ENCODE data around the gene CA5A.
"Not testable (repeated sequence)": the region's sequence is repeated elsewhere in the genome, so short reads cannot be mapped to it uniquely, and the experiment has no call there.

CA5A gene

GRCh38 chr16:87936375-87937230, at the start of gene CA5A:
TSS of gene CA5A (minus strand) at chr16:87936529. CDS start at chr16:87936450, 79 bp downstream.
- no peak for DNase-seq (ENCODE audit: low read depth)

- not testable (repeated sequence) for DNase-seq (ENCODE audit: low read depth)
These were observed 49.2 kb upstream of the CA5A start for GRCh38 chr16:87985493-87985892.

GRCh38 chr16:87984632-87985267, 48.4 kb upstream of the CA5A start:
- no peak for DNase-seq (ENCODE audit: low read depth)

GRCh38 chr16:87984180-87984579, 47.9 kb upstream of the CA5A start:
- not testable (repeated sequence) for DNase-seq (ENCODE audit: low read depth)

- DNase-seq (ENCODE audit: low read depth), result not testable (repeated sequence)
These were observed 47.4 kb upstream of the CA5A start for GRCh38 chr16:87983737-87984097.

GRCh38 chr16:87983072-87983736, 46.9 kb upstream of the CA5A start:
- not testable (repeated sequence) for DNase-seq (ENCODE audit: low read depth)

- no peak for DNase-seq (ENCODE audit: low read depth)
These were observed 46.3 kb upstream of the CA5A start for GRCh38 chr16:87982581-87983041.

- DNase-seq (ENCODE audit: low read depth), result not testable (repeated sequence)
These were observed 45.0 kb upstream of the CA5A start for GRCh38 chr16:87981376-87981775.

- DNase-seq (ENCODE audit: low read depth), result not testable (repeated sequence)
These were observed 43.7 kb upstream of the CA5A start for GRCh38 chr16:87979911-87980630.

- no peak for DNase-seq (ENCODE audit: low read depth)
These were observed 43.0 kb upstream of the CA5A start for GRCh38 chr16:87979352-87979751.

GRCh38 chr16:87978127-87978526, 41.8 kb upstream of the CA5A start:
- no peak for DNase-seq (ENCODE audit: low read depth)

- DNase-seq (ENCODE audit: low read depth), result no peak
These were observed 40.3 kb upstream of the CA5A start for GRCh38 chr16:87976665-87977064.

- DNase-seq (ENCODE audit: low read depth), result no peak
These were observed 37.8 kb upstream of the CA5A start for GRCh38 chr16:87974178-87974577.

- no peak for DNase-seq (ENCODE audit: low read depth)
These were observed 37.4 kb upstream of the CA5A start for GRCh38 chr16:87973717-87974116.

- DNase-seq (ENCODE audit: low read depth), result no peak
These were observed 35.6 kb upstream of the CA5A start for GRCh38 chr16:87971933-87972332.

- DNase-seq (ENCODE audit: low read depth), result no peak
These were observed 33.9 kb upstream of the CA5A start for GRCh38 chr16:87970186-87970585.

GRCh38 chr16:87968541-87968940, 32.2 kb upstream of the CA5A start:
- DNase-seq (ENCODE audit: low read depth), result no peak

GRCh38 chr16:87966685-87967185, 30.4 kb upstream of the CA5A start:
- no peak for DNase-seq (ENCODE audit: low read depth)

- DNase-seq (ENCODE audit: low read depth), result no peak
These were observed 29.8 kb upstream of the CA5A start for GRCh38 chr16:87966064-87966645.

GRCh38 chr16:87965417-87965816, 29.1 kb upstream of the CA5A start:
- DNase-seq (ENCODE audit: low read depth), result no peak

GRCh38 chr16:87964049-87964659, 27.8 kb upstream of the CA5A start:
- DNase-seq (ENCODE audit: low read depth), result no peak
